HepG2 (cell line): ENCODE measurements around the gene SLC34A3. TPM values are rescaled to one million over a fixed set of nuclear protein-coding genes. Genes with fewer than 3 reads are reported as not detected.

Source experiments
- ELF1 ChIP-seq: sonication (generic); formaldehyde crosslinking; IDR thresholded peaks from 2 replicates; pipeline ENCODE4 v1.4.0; 2020; ENCODE audit warnings: missing genetic modification reagents
- KDM1A ChIP-seq: IDR thresholded peaks from 2 replicates; pipeline ENCODE4 v1.6.1; 2016; ENCODE audit warnings: missing compliant biosample characterization
- MXD1 ChIP-seq: sonication (generic); formaldehyde crosslinking; IDR thresholded peaks from 2 replicates; pipeline ENCODE4 v1.4.0; 2020; ENCODE audit warnings: mild to moderate bottlenecking, missing genetic modification reagents
- POGK ChIP-seq: sonication (generic); formaldehyde crosslinking; conservative IDR thresholded peaks from 2 replicates; pipeline ENCODE4 v1.8.0; 2022; ENCODE audit warnings: mild to moderate bottlenecking, moderate library complexity, missing genetic modification reagents
- ZHX2 ChIP-seq, 2 experiments: sonication (generic) in 1 of 2; formaldehyde crosslinking in 1 of 2; IDR thresholded peaks; 2 replicates each; pipeline versions ENCODE4 v1.6.1 to v1.9.0; 2014 to 2022; ENCODE audit warnings: antibody characterized with exemption in 1 of 2, borderline replicate concordance in 1 of 2, inconsistent platforms in 1 of 2, low read depth in 1 of 2, missing genetic modification reagents in 1 of 2
- ZNF253 ChIP-seq: sonication (generic); formaldehyde crosslinking; IDR thresholded peaks from 2 replicates; pipeline ENCODE4 v1.8.0; 2022; ENCODE audit warnings: mild to moderate bottlenecking, missing genetic modification reagents, borderline replicate concordance
- ZNF292 ChIP-seq: sonication (generic); formaldehyde crosslinking; IDR thresholded peaks from 2 replicates; pipeline ENCODE4 v1.8.1; 2022; ENCODE audit warnings: mild to moderate bottlenecking, low read depth, missing genetic modification reagents, borderline replicate concordance
- ZNF598 ChIP-seq: sonication (generic); formaldehyde crosslinking; IDR thresholded peaks from 2 replicates; pipeline ENCODE4 v1.5.1; 2020; ENCODE audit warnings: mild to moderate bottlenecking, missing genetic modification reagents, borderline replicate concordance
- polyA plus RNA-seq, 8 experiments: library from polyadenylated mRNA; depleted of rRNA in 3 of 8; stranded (reverse) in 7 of 8; unstranded in 1 of 8; fragments of >200 nt; fragmentation: Illumina TruSeq in 4 of 8; extraction: Trizol in 4 of 8; gene quantifications; 2 replicates each; pipeline versions ENCODE4 v1.2.1 to v1.2.3, GENCODE V29; 2011 to 2016; ENCODE audit warnings: low read depth in 4 of 8, missing spikeins in 1 of 8, mixed read lengths in 1 of 8; ENCODE audit not compliant: insufficient read depth in 1 of 8
- total RNA-seq, 5 experiments: library from RNA; depleted of rRNA; stranded (reverse); fragments of >200 nt; fragmentation: Illumina TruSeq; extraction: Trizol; gene quantifications; 2 replicates each; pipeline ENCODE4 v1.2.3, GENCODE V29; 2016; ENCODE audit warnings: low read depth in 1 of 5

SLC34A3 gene
- total and polyA plus RNA-seq, 2 of the 13 experiments (the other 11 are each of a cell fraction or from before 2014, with no cell fraction given): 0.07 to 1.0 TPM

GRCh38 chr9:137217276-137218211 lies 13.2 kb upstream of the SLC34A3 start (continued):
- TF ChIP-seq KDM1A (CRISPR knock-in tag): no peak
- TF ChIP-seq ZNF598: no peak
- TF ChIP-seq POGK: 0 out of 2 replicates have a peak, but pooled peaks have one; percentile 24
- no peak for TF ChIP-seq ZNF292 (CRISPR knock-in tag)
- TF ChIP-seq ZNF253: no peak
- TF ChIP-seq MXD1 (CRISPR knock-in tag): no peak
- TF ChIP-seq ZHX2 (IDR thresholded peaks at IDR 0.05; ENCODE audit: low read depth): no peak
- TF ChIP-seq ZHX2 (CRISPR knock-in tag; IDR thresholded peaks at IDR 0.05; ENCODE audit: borderline replicate concordance): no peak
- peak; percentile 49 for TF ChIP-seq ELF1 (CRISPR knock-in tag)
